D721Med (cell line): ENCODE data around the gene CCL18.
"Not testable (repeated sequence)": the region's sequence is repeated elsewhere in the genome, so short reads cannot be mapped to it uniquely, and the experiment has no call there.

ENCODE experiments used
- DNase-seq: peaks from one replicate; pipeline ENCODE4 v3.0.0; 2011; ENCODE audit warnings: low spot score; ENCODE audit not compliant: insufficient read length
- FAIRE-seq: peaks from 2 replicates; lab custom pipeline; 2011; peaks lifted over from hg19 to GRCh38; lab: Jason Lieb, UNC
- CTCF ChIP-seq: IDR thresholded peaks from 2 replicates; pipeline ENCODE4 v1.5.1; 2012; ENCODE audit warnings: mild to moderate bottlenecking, control low read depth; ENCODE audit not compliant: insufficient read depth; ENCODE audit errors: missing control alignments

CCL18 gene

GRCh38 chr17:36070427-36070826 lies 6.4 kb downstream of the CCL18 start:
- FAIRE-seq, result no peak
- TF ChIP-seq CTCF, result no peak
- DNase-seq, result no peak

GRCh38 chr17:36071751-36072150 lies 7.7 kb downstream of the CCL18 start:
- FAIRE-seq, result no peak
- no peak for DNase-seq
- TF ChIP-seq CTCF, result no peak

GRCh38 chr17:36072431-36073121 lies 8.5 kb downstream of the CCL18 start:
- FAIRE-seq (no peak), DNase-seq (no peak)
- peak; percentile 65 for TF ChIP-seq CTCF

GRCh38 chr17:36074365-36074764 lies 10.3 kb downstream of the CCL18 start:
- no peak for DNase-seq
- FAIRE-seq, result no peak
- no peak for TF ChIP-seq CTCF

GRCh38 chr17:36081681-36082471 lies 17.8 kb downstream of the CCL18 start:
- not testable (repeated sequence) for DNase-seq, FAIRE-seq

- DNase-seq, FAIRE-seq: not testable (repeated sequence)
Measured at GRCh38 chr17:36082482-36083120, 18.5 kb downstream of the CCL18 start.

- not testable (repeated sequence) for DNase-seq, FAIRE-seq
Measured at GRCh38 chr17:36083691-36084090, 19.6 kb downstream of the CCL18 start.

- DNase-seq, result no peak
- TF ChIP-seq CTCF, result no peak
- FAIRE-seq, result no peak
Measured at GRCh38 chr17:36085765-36086164, 21.7 kb downstream of the CCL18 start.
